ENCODE data around the gene TNFSF11.

The TNFSF11 gene

GRCh38 chr13:42534785-42535184 lies 39.2 kb upstream of the TNFSF11 start:
- H2AFZ ChIP-seq (ENCODE audit: low read length), result no peak overlapping the region

GRCh38 chr13:42538996-42539395 lies 35.0 kb upstream of the TNFSF11 start:
- Histone ChIP-seq H3K9me3 (ENCODE audit: low read length) (no peaks in the 10 kb centered on the region), H3F3A (ENCODE audit: insufficient read depth, low read length) (no peaks in the 10 kb centered on the region)
- TF ChIP-seq CTCF (IDR thresholded peaks at IDR 0.05; ENCODE audit: low read length) (no peak), EZH2 (IDR thresholded peaks at IDR 0.05; ENCODE audit: borderline replicate concordance, low read length) (no peak)

More at GRCh38 chr13:42534785-42535184, 39.2 kb upstream of the TNFSF11 start:
- Histone ChIP-seq H3F3A (ENCODE audit: insufficient read depth, low read length) (no peaks in the 10 kb centered on the region), H3K9ac (ENCODE audit: low read length) (no peak overlapping the region), H3K9me2 (ENCODE audit: low read depth, low read length) (no peaks in the 10 kb centered on the region), H3K4me1 (ENCODE audit: insufficient read depth, low read length, severe bottlenecking) (no peaks in the 10 kb centered on the region), H3K79me2 (ENCODE audit: insufficient read depth, low read length) (no peaks in the 10 kb centered on the region), H4K20me1 (ENCODE audit: insufficient read depth, low read length) (no peaks in the 10 kb centered on the region), H3K4me3 (ENCODE audit: low read depth, low read length, poor library complexity, severe bottlenecking) (no peak overlapping the region), H3K9me3 (ENCODE audit: low read length) (no peaks in the 10 kb centered on the region), H3K36me3 (ENCODE audit: insufficient read depth, low read length) (no peaks in the 10 kb centered on the region), H3K27ac (ENCODE audit: low read depth, low read length, poor library complexity, severe bottlenecking) (no peak overlapping the region), H3K4me2 (ENCODE audit: low read length) (no peak overlapping the region), H3K27me3 (ENCODE audit: insufficient read depth, low read length) (no peaks in the 10 kb centered on the region)
- TF ChIP-seq CTCF (IDR thresholded peaks at IDR 0.05; ENCODE audit: low read length) (no peak), EZH2 (IDR thresholded peaks at IDR 0.05; ENCODE audit: borderline replicate concordance, low read length) (no peak)

GRCh38 chr13:42539670-42540069 lies 34.3 kb upstream of the TNFSF11 start:
- H3K9ac ChIP-seq (ENCODE audit: low read length), result no peak overlapping the region
- no peaks in the 10 kb centered on the region for H3K4me1 ChIP-seq (ENCODE audit: insufficient read depth, low read length, severe bottlenecking)
- H3K4me2 ChIP-seq (ENCODE audit: low read length), result no peak overlapping the region
- H4K20me1 ChIP-seq (ENCODE audit: insufficient read depth, low read length), result no peaks in the 10 kb centered on the region
- H2AFZ ChIP-seq (ENCODE audit: low read length), result no peak overlapping the region
- no peaks in the 10 kb centered on the region for H3K27me3 ChIP-seq (ENCODE audit: insufficient read depth, low read length)
- H3K9me3 ChIP-seq (ENCODE audit: low read length), result no peaks in the 10 kb centered on the region
- no peaks in the 10 kb centered on the region for H3K36me3 ChIP-seq (ENCODE audit: insufficient read depth, low read length)
- no peaks in the 10 kb centered on the region for H3K79me2 ChIP-seq (ENCODE audit: insufficient read depth, low read length)
- H3K4me3 ChIP-seq (ENCODE audit: low read depth, low read length, poor library complexity, severe bottlenecking), result no peak overlapping the region
- TF ChIP-seq EZH2 (IDR thresholded peaks at IDR 0.05; ENCODE audit: borderline replicate concordance, low read length), result no peak
- no peak for TF ChIP-seq CTCF (IDR thresholded peaks at IDR 0.05; ENCODE audit: low read length)
- H3K9me2 ChIP-seq (ENCODE audit: low read depth, low read length), result no peaks in the 10 kb centered on the region
- no peaks in the 10 kb centered on the region for H3F3A ChIP-seq (ENCODE audit: insufficient read depth, low read length)
- no peak overlapping the region for H3K27ac ChIP-seq (ENCODE audit: low read depth, low read length, poor library complexity, severe bottlenecking)

More at GRCh38 chr13:42538996-42539395, 35.0 kb upstream of the TNFSF11 start:
- H3K9me2 ChIP-seq (ENCODE audit: low read depth, low read length), result no peaks in the 10 kb centered on the region
- H3K9ac ChIP-seq (ENCODE audit: low read length), result no peak overlapping the region
- H3K27me3 ChIP-seq (ENCODE audit: insufficient read depth, low read length), result no peaks in the 10 kb centered on the region
- no peaks in the 10 kb centered on the region for H3K4me1 ChIP-seq (ENCODE audit: insufficient read depth, low read length, severe bottlenecking)
- no peak overlapping the region for H2AFZ ChIP-seq (ENCODE audit: low read length)
- H3K4me2 ChIP-seq (ENCODE audit: low read length), result no peak overlapping the region
- H3K4me3 ChIP-seq (ENCODE audit: low read depth, low read length, poor library complexity, severe bottlenecking), result no peak overlapping the region
- H3K27ac ChIP-seq (ENCODE audit: low read depth, low read length, poor library complexity, severe bottlenecking), result no peak overlapping the region
- H3K36me3 ChIP-seq (ENCODE audit: insufficient read depth, low read length), result no peaks in the 10 kb centered on the region
- H4K20me1 ChIP-seq (ENCODE audit: insufficient read depth, low read length), result no peaks in the 10 kb centered on the region
- no peaks in the 10 kb centered on the region for H3K79me2 ChIP-seq (ENCODE audit: insufficient read depth, low read length)

All from OCI-LY1 (cell line).